Measurements from ENCODE around the gene ACP2. TPM values are rescaled to one million over a fixed set of nuclear protein-coding genes. Genes with fewer than 3 reads are reported as not detected.

ACP2 gene
- polyA plus RNA-seq, 1 donor from 2014 or later = 4.2 TPM

- H3K27me3 Mint-ChIP-seq = no peaks in the 10 kb centered on the region
- H3K4me1 Mint-ChIP-seq = peaks cover 0 to 2% (median 0%) of the 10 kb centered on the region in 3 donors
- no peak within 1 kb of the TSS for H3K27ac Mint-ChIP-seq
- H3K9me3 Mint-ChIP-seq = no peaks in the 10 kb centered on the region
- no peaks in the 10 kb centered on the region for H3K36me3 Mint-ChIP-seq
- no peak within 1 kb of the TSS for H3K4me3 Mint-ChIP-seq
These were observed 9.1 kb upstream of the ACP2 start, which contains the start of gene NR1H3 for GRCh38 chr11:47257517-47258316. TSS of gene NR1H3 (plus strand) at chr11:47257996. CDS start at chr11:47259217, 1,221 bp downstream.

- Mint-ChIP-seq H3K27me3 (no peaks in the 10 kb centered on the region), H3K27ac (no peak overlapping the region), H3K9me3 (no peaks in the 10 kb centered on the region), H3K4me3 (no peak overlapping the region), H3K4me1 (peaks cover 0 to 2% (median 0%) of the 10 kb centered on the region in 3 donors), H3K36me3 (no peaks in the 10 kb centered on the region)
These were observed 8.5 kb upstream of the ACP2 start for GRCh38 chr11:47257177-47257516.

GRCh38 chr11:47256374-47256773, 7.8 kb upstream of the ACP2 start:
- no peak overlapping the region for H3K4me3 Mint-ChIP-seq

GRCh38 chr11:47254386-47254785, 5.8 kb upstream of the ACP2 start:
- Mint-ChIP-seq H3K4me3 (no peak overlapping the region), H3K9me3 (no peaks in the 10 kb centered on the region), H3K27ac (no peak overlapping the region), H3K36me3 (no peaks in the 10 kb centered on the region), H3K27me3 (no peaks in the 10 kb centered on the region), H3K4me1 (peaks cover 0 to 5% (median 4%) of the 10 kb centered on the region in 3 donors)

More at GRCh38 chr11:47256374-47256773, 7.8 kb upstream of the ACP2 start:
- H3K36me3 Mint-ChIP-seq = no peaks in the 10 kb centered on the region
- H3K27me3 Mint-ChIP-seq = no peaks in the 10 kb centered on the region
- no peaks in the 10 kb centered on the region for H3K9me3 Mint-ChIP-seq
- peaks cover 0 to 2% (median 0%) of the 10 kb centered on the region in 3 donors for H3K4me1 Mint-ChIP-seq
- H3K27ac Mint-ChIP-seq = no peak overlapping the region

GRCh38 chr11:47253660-47254059, 5.0 kb upstream of the ACP2 start:
- Mint-ChIP-seq H3K36me3 (no peaks in the 10 kb centered on the region), H3K27me3 (no peaks in the 10 kb centered on the region), H3K4me3 (peak overlapping the region in 1 of 4 donors; percentile 44), H3K9me3 (no peaks in the 10 kb centered on the region), H3K27ac (peak overlapping the region in 1 of 3 donors; percentile 38), H3K4me1 (peaks cover 3 to 11% (median 7%) of the 10 kb centered on the region in 3 donors)

GRCh38 chr11:47251751-47252150, 3.1 kb upstream of the ACP2 start:
- Mint-ChIP-seq H3K4me1 (peaks cover 7 to 20% (median 15%) of the 10 kb centered on the region in 3 donors), H3K9me3 (no peaks in the 10 kb centered on the region), H3K27ac (no peak overlapping the region), H3K4me3 (peak overlapping the region in 1 of 4 donors; percentile 9), H3K36me3 (no peaks in the 10 kb centered on the region), H3K27me3 (no peaks in the 10 kb centered on the region)

GRCh38 chr11:47249378-47249715, 733 bp upstream of the ACP2 start:
- H3K27ac Mint-ChIP-seq = peak overlapping the region in 1 of 3 donors; percentile 99
- peak overlapping the region; percentile 95 to 100 (median 100) for H3K4me3 Mint-ChIP-seq
- H3K4me1 Mint-ChIP-seq = peaks cover 7 to 20% (median 15%) of the 10 kb centered on the region in 3 donors
- H3K27me3 Mint-ChIP-seq = no peaks in the 10 kb centered on the region
- H3K36me3 Mint-ChIP-seq = no peaks in the 10 kb centered on the region
- no peaks in the 10 kb centered on the region for H3K9me3 Mint-ChIP-seq

GRCh38 chr11:47248304-47248663, 330 bp downstream of the ACP2 start:
- H3K9me3 Mint-ChIP-seq = no peaks in the 10 kb centered on the region
- H3K4me3 Mint-ChIP-seq = peak overlapping the region; percentile 95 to 100 (median 100)
- no peaks in the 10 kb centered on the region for H3K27me3 Mint-ChIP-seq
- peaks cover 7 to 20% (median 15%) of the 10 kb centered on the region in 3 donors for H3K4me1 Mint-ChIP-seq
- peak overlapping the region; percentile 74 to 99 (median 98) for H3K27ac Mint-ChIP-seq
- no peaks in the 10 kb centered on the region for H3K36me3 Mint-ChIP-seq

- no peaks in the 10 kb centered on the region for H3K27me3 Mint-ChIP-seq
- H3K4me1 Mint-ChIP-seq = peaks cover 7 to 20% (median 15%) of the 10 kb centered on the region in 3 donors
- H3K27ac Mint-ChIP-seq = no peak overlapping the region
- H3K4me3 Mint-ChIP-seq = peak overlapping the region; percentile 79 to 100 (median 97)
- H3K9me3 Mint-ChIP-seq = no peaks in the 10 kb centered on the region
- H3K36me3 Mint-ChIP-seq = no peaks in the 10 kb centered on the region
These were observed 1.1 kb downstream of the ACP2 start for GRCh38 chr11:47247502-47247901.

GRCh38 chr11:47245611-47246357, 2.8 kb downstream of the ACP2 start:
- H3K27me3 Mint-ChIP-seq = no peaks in the 10 kb centered on the region
- no peak overlapping the region for H3K27ac Mint-ChIP-seq
- H3K9me3 Mint-ChIP-seq = no peaks in the 10 kb centered on the region
- peak overlapping the region in 1 of 4 donors; percentile 76 for H3K4me3 Mint-ChIP-seq
- peaks cover 2% of the 10 kb centered on the region for H3K36me3 Mint-ChIP-seq
- H3K4me1 Mint-ChIP-seq = peaks cover 7 to 20% (median 17%) of the 10 kb centered on the region in 3 donors

- H3K36me3 Mint-ChIP-seq = peaks cover 3% of the 10 kb centered on the region
- no peak overlapping the region for H3K27ac Mint-ChIP-seq
- no peaks in the 10 kb centered on the region for H3K9me3 Mint-ChIP-seq
- peaks cover 7 to 20% (median 15%) of the 10 kb centered on the region in 3 donors for H3K4me1 Mint-ChIP-seq
- no peaks in the 10 kb centered on the region for H3K27me3 Mint-ChIP-seq
- H3K4me3 Mint-ChIP-seq = peak overlapping the region in 1 of 4 donors; percentile 55
These were observed 3.9 kb downstream of the ACP2 start for GRCh38 chr11:47244448-47245350.

- H3K4me3 Mint-ChIP-seq = no peak overlapping the region
- H3K27ac Mint-ChIP-seq = no peak overlapping the region
- no peaks in the 10 kb centered on the region for H3K27me3 Mint-ChIP-seq
- H3K9me3 Mint-ChIP-seq = no peaks in the 10 kb centered on the region
- peaks cover 2 to 10% (median 8%) of the 10 kb centered on the region in 3 donors for H3K4me1 Mint-ChIP-seq
- H3K36me3 Mint-ChIP-seq = peaks cover 3% of the 10 kb centered on the region
These were observed 5.2 kb downstream of the ACP2 start for GRCh38 chr11:47243454-47243853.

GRCh38 chr11:47242596-47243192, 5.9 kb downstream of the ACP2 start:
- Mint-ChIP-seq H3K27me3 (no peaks in the 10 kb centered on the region), H3K4me1 (peaks cover 0 to 6% (median 4%) of the 10 kb centered on the region in 3 donors), H3K36me3 (peaks cover 3% of the 10 kb centered on the region), H3K9me3 (no peaks in the 10 kb centered on the region), H3K27ac (peak overlapping the region in 1 of 3 donors; percentile 97), H3K4me3 (peak overlapping the region in 1 of 4 donors; percentile 68)

- no peaks in the 10 kb centered on the region for H3K9me3 Mint-ChIP-seq
- peaks cover 4% of the 10 kb centered on the region for H3K36me3 Mint-ChIP-seq
- H3K4me3 Mint-ChIP-seq = peak overlapping the region in 2 of 4 donors; percentile 64 to 68
- peaks cover 0 to 5% (median 2%) of the 10 kb centered on the region in 3 donors for H3K4me1 Mint-ChIP-seq
- no peaks in the 10 kb centered on the region for H3K27me3 Mint-ChIP-seq
- peak overlapping the region in 1 of 3 donors; percentile 97 for H3K27ac Mint-ChIP-seq
These were observed 6.7 kb downstream of the ACP2 start for GRCh38 chr11:47241841-47242301.
